Measurements from ENCODE around the gene TREM2.

The TREM2 gene

GRCh38 chr6:41171908-41172307 is 9.0 kb upstream of the TREM2 start:
- H3K4me3 ChIP-seq (ENCODE audit: low read depth, low read length) = no peak overlapping the region
- no peak for TF ChIP-seq CTCF (IDR thresholded peaks at IDR 0.05; ENCODE audit: low read depth, low read length)

GRCh38 chr6:41170547-41171160 is 7.7 kb upstream of the TREM2 start:
- TF ChIP-seq CTCF (IDR thresholded peaks at IDR 0.05; ENCODE audit: low read depth, low read length) = no peak

GRCh38 chr6:41167173-41167963 is 4.5 kb upstream of the TREM2 start:
- TF ChIP-seq CTCF (IDR thresholded peaks at IDR 0.05; ENCODE audit: low read depth, low read length) = no peak

More at GRCh38 chr6:41170547-41171160, 7.7 kb upstream of the TREM2 start:
- H3K4me3 ChIP-seq (ENCODE audit: low read depth, low read length) = no peak overlapping the region

GRCh38 chr6:41164551-41165120 is 1.7 kb upstream of the TREM2 start:
- no peak for TF ChIP-seq CTCF (IDR thresholded peaks at IDR 0.05; ENCODE audit: low read depth, low read length)
- H3K4me3 ChIP-seq (ENCODE audit: low read depth, low read length) = no peak overlapping the region

More at GRCh38 chr6:41167173-41167963, 4.5 kb upstream of the TREM2 start:
- no peak overlapping the region for H3K4me3 ChIP-seq (ENCODE audit: low read depth, low read length)

GRCh38 chr6:41163419-41163717 is 452 bp upstream of the TREM2 start:
- no peak for TF ChIP-seq CTCF (IDR thresholded peaks at IDR 0.05; ENCODE audit: low read depth, low read length)
- no peak overlapping the region for H3K4me3 ChIP-seq (ENCODE audit: low read depth, low read length)

GRCh38 chr6:41161851-41162552 is 914 bp downstream of the TREM2 start:
- no peak for TF ChIP-seq CTCF (IDR thresholded peaks at IDR 0.05; ENCODE audit: low read depth, low read length)
- no peak overlapping the region for H3K4me3 ChIP-seq (ENCODE audit: low read depth, low read length)

All from WI38 (cell line).